Measurements from ENCODE around the gene MMP12. TPM values are rescaled to one million over a fixed set of nuclear protein-coding genes. Genes with fewer than 3 reads are reported as not detected.
A peak's percentile ranks its signal among the peaks of the same experiment; 100 is the strongest.
"Not testable (repeated sequence)": the region's sequence is repeated elsewhere in the genome, so short reads cannot be mapped to it uniquely, and the experiment has no call there.

MMP12 gene
- polyA plus RNA-seq: not detected

GRCh38 chr11:102874852-102875251 is at the start of gene MMP12:
Gene MMP12 (minus strand): TSS chr11:102874982. CDS start chr11:102874937, 45 bp downstream.
- no peak for DNase-seq
- no peaks in the 10 kb centered on the region for H3K9me3 Mint-ChIP-seq
- peaks cover 0 to 5% (median 2%) of the 10 kb centered on the region in 3 donors for H3K27me3 Mint-ChIP-seq (ENCODE audit: low read depth in 3 of 3)
- no peak within 1 kb of the TSS for H3K27ac Mint-ChIP-seq
- no peak within 1 kb of the TSS for H3K4me3 Mint-ChIP-seq
- no peaks in the 10 kb centered on the region for H3K36me3 Mint-ChIP-seq
- no peaks in the 10 kb centered on the region for H3K4me1 Mint-ChIP-seq

DNA sequence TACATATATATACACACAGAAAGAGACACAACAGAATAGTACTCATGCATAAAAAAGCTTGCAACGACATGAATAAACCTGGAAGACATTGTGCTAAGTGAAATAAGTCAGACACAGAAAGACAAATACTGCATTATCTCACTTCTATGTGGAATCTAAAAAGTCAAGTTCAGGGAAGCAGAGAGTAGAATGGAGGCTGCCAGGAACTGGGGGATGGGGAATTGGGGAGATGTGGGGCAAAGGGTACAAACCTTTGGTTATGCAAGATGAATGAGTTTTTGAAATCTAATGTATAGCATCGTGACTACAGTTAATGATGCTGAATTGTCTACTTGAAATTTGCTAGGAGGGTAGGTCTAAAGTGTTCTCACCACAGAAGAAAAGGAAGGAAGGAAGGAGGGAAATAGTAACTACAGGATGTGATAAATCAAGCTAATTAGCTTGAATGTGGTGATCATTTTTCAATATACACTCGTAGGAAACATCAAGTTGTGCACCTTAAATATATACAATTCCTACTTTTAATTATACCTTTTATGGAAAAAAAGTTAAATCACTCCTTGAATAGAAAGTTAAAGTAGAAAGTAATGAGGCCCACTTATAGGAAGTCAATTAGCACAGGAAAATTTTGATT is 46.9 kb upstream of the MMP12 start:
- H3K27me3 Mint-ChIP-seq (ENCODE audit: low read depth in 3 of 3): peaks cover 0 to 4% (median 2%) of the 10 kb centered on the region in 3 donors

GRCh38 chr11:102920118-102920684 is 45.4 kb upstream of the MMP12 start:
- Mint-ChIP-seq H3K4me3 (peak overlapping the region in 1 of 5 donors; percentile 20), H3K27me3 (ENCODE audit: low read depth in 3 of 3) (peaks cover 0 to 5% (median 4%) of the 10 kb centered on the region in 3 donors), H3K27ac (no peak overlapping the region), H3K4me1 (peaks cover 0 to 3% of the 10 kb centered on the region in 2 donors), H3K9me3 (peaks cover 0 to 4% (median 0%) of the 10 kb centered on the region in 6 donors), H3K36me3 (no peaks in the 10 kb centered on the region)
- no peak for DNase-seq

More for the DNA sequence above, 46.9 kb upstream of the MMP12 start:
- H3K4me3 Mint-ChIP-seq: no peak overlapping the region
- no peaks in the 10 kb centered on the region for H3K36me3 Mint-ChIP-seq
- no peak overlapping the region for H3K27ac Mint-ChIP-seq
- H3K9me3 Mint-ChIP-seq: peaks cover 0 to 4% (median 0%) of the 10 kb centered on the region in 6 donors
- DNase-seq: no peak
- peaks cover 0 to 3% of the 10 kb centered on the region in 2 donors for H3K4me1 Mint-ChIP-seq

- H3K9me3 Mint-ChIP-seq: no peaks in the 10 kb centered on the region
- H3K36me3 Mint-ChIP-seq: no peaks in the 10 kb centered on the region
- H3K4me3 Mint-ChIP-seq: no peak overlapping the region
- no peaks in the 10 kb centered on the region for H3K4me1 Mint-ChIP-seq
- no peak overlapping the region for H3K27ac Mint-ChIP-seq
- H3K27me3 Mint-ChIP-seq (ENCODE audit: low read depth in 3 of 3): peaks cover 0 to 5% (median under 1%) of the 10 kb centered on the region in 3 donors
- no peak for DNase-seq
Observed at GRCh38 chr11:102915044-102915375, 40.2 kb upstream of the MMP12 start.

DNA sequence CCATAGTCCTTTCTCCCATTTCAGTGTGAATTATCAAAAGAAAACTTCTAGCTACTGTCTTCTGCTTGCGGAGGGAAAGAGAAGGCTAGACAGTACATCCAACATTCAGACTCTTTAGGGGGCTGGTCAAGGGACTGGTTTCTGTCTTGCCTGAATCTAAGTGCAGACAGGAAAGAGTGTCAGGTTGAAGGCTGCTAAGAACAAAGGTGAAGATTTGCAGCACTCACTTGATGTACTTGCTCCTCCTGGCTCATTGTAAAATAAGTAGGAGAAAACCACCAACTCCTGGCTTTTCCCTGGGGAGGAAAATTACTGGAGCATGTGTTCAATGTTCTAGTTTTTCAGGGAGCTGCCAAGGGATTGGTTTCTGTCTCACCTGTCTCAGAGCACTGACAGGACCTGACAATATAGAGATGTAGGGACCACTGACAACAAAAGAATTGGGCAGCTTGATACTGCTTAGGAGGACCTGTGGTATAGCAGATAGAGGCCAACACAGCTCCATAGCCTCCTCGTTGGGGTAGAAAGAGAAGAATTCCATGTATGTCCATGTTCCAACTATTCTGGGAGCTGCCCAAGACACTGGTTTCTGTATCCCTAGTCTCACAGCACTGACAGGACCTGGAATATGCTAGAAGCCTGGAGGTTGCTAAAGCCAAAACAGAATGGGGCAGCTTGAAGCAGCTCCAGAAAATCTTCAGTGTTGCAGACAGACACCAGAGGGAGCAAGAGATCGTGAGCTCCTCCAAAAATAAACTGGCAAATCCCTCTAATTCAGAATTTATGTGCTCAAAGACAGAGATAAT is 39.7 kb upstream of the MMP12 start:
- Mint-ChIP-seq H3K36me3 (no peaks in the 10 kb centered on the region), H3K9me3 (no peaks in the 10 kb centered on the region), H3K27me3 (ENCODE audit: low read depth in 3 of 3) (peaks cover 0 to 5% (median 0%) of the 10 kb centered on the region in 3 donors), H3K27ac (no peak overlapping the region), H3K4me1 (no peaks in the 10 kb centered on the region), H3K4me3 (no peak overlapping the region)
- DNase-seq: no peak

DNA sequence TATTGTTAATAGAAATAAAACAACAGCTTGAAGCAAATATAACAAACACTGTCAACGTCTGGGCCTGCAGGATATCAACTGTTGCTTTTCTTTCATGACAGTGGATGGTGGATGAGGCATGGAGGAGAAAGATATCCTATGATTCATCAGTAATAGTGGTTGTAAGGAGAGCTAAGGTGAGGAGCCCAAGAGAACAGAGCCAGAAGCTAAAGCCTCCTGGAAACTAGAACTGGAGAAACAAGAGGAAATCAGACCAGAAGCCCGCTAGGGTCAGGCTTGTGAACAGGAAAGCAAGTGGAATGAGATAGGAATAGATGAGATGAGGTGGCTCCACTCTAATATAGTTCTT is 37.7 kb upstream of the MMP12 start:
- DNase-seq: no peak
- Mint-ChIP-seq H3K27me3 (ENCODE audit: low read depth in 3 of 3) (peaks cover 0 to 5% (median 0%) of the 10 kb centered on the region in 3 donors), H3K9me3 (no peaks in the 10 kb centered on the region), H3K4me1 (no peaks in the 10 kb centered on the region), H3K4me3 (no peak overlapping the region), H3K27ac (no peak overlapping the region), H3K36me3 (no peaks in the 10 kb centered on the region)

GRCh38 chr11:102911758-102912481 is 37.1 kb upstream of the MMP12 start:
- Mint-ChIP-seq H3K4me1 (no peaks in the 10 kb centered on the region), H3K27ac (no peak overlapping the region), H3K27me3 (ENCODE audit: low read depth in 3 of 3) (peaks cover 0 to 5% (median 0%) of the 10 kb centered on the region in 3 donors), H3K36me3 (no peaks in the 10 kb centered on the region), H3K4me3 (no peak overlapping the region), H3K9me3 (no peaks in the 10 kb centered on the region)
- DNase-seq: no peak

DNA sequence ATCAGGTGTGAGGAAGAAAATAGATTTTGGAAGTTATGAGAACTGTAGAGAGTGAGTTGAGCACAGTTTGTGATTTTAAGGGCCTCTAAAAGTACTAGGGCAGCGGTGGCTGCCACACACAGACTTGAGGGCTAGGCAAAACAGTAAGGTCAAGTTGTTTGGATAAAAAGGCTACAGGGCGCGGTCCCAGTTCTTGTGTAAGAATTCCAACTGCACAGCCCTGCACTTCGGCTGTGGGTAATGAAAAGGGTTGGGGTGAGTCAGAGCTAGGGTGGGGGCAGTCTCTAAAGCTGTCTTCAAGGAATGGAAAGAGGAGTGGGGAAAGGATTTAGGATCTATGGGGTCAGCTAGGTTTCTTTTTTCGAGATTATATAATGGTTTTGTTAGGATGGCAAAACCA is 31.1 kb upstream of the MMP12 start:
- H3K9me3 Mint-ChIP-seq; H3K4me3 Mint-ChIP-seq; H3K27me3 Mint-ChIP-seq (ENCODE audit: low read depth in 3 of 3); DNase-seq; H3K4me1 Mint-ChIP-seq; H3K36me3 Mint-ChIP-seq; H3K27ac Mint-ChIP-seq: not testable (repeated sequence)

DNA sequence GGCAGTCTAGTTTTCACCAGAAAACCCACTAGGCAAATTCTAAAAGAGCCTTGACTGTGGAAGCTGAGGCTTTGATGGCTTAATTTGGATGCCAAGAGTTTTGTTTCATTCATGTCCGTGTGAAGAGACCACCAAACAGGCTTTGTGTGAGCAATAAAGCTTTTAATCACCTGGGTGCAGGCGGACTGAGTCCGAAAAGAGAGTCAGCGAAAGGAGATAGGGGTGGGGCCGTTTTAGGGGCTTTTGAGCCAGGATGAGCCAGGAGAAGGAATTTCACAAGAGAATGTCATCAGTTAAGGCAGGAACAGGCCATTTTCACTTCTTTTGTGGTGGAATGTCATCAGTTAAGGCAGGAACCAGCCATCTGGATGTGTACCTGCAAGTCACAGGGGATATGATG is 29.1 kb upstream of the MMP12 start:
- H3K4me1 Mint-ChIP-seq; H3K4me3 Mint-ChIP-seq; DNase-seq; H3K9me3 Mint-ChIP-seq; H3K27ac Mint-ChIP-seq; H3K36me3 Mint-ChIP-seq; H3K27me3 Mint-ChIP-seq (ENCODE audit: low read depth in 3 of 3): not testable (repeated sequence)

DNA sequence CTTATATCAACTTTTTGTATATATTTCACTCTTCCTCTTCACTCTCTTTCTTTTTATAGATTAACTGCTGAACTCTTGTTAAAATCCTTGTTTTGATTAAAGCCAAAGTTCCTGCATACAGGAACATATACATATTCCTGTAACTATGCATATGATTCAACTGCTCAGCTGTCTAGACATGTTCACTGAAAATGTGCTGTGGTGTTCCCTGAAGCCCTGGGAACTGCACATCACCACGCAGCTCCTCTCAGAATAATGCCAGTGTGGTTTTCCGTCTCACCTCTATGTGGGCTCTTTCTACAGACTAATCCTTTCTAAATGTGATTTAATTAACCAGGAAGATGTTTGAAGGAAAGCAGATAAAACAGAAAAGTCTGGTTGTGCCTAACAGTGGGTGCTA is 25.6 kb upstream of the MMP12 start:
- no peak for DNase-seq
- Mint-ChIP-seq H3K27ac (no peak overlapping the region), H3K4me3 (no peak overlapping the region), H3K36me3 (no peaks in the 10 kb centered on the region), H3K9me3 (peaks cover 0 to 7% (median 4%) of the 10 kb centered on the region in 6 donors), H3K4me1 (no peaks in the 10 kb centered on the region), H3K27me3 (ENCODE audit: low read depth in 3 of 3) (peaks cover 0 to 2% (median 0%) of the 10 kb centered on the region in 3 donors)

GRCh38 chr11:102891736-102892135 is 17.0 kb upstream of the MMP12 start:
- Mint-ChIP-seq H3K27me3 (ENCODE audit: low read depth in 3 of 3) (peaks cover 0 to 7% (median 1%) of the 10 kb centered on the region in 3 donors), H3K9me3 (peaks cover 0 to 20% (median 9%) of the 10 kb centered on the region in 6 donors), H3K4me3 (no peak overlapping the region), H3K4me1 (no peaks in the 10 kb centered on the region), H3K27ac (no peak overlapping the region), H3K36me3 (no peaks in the 10 kb centered on the region)
- DNase-seq: no peak

DNA sequence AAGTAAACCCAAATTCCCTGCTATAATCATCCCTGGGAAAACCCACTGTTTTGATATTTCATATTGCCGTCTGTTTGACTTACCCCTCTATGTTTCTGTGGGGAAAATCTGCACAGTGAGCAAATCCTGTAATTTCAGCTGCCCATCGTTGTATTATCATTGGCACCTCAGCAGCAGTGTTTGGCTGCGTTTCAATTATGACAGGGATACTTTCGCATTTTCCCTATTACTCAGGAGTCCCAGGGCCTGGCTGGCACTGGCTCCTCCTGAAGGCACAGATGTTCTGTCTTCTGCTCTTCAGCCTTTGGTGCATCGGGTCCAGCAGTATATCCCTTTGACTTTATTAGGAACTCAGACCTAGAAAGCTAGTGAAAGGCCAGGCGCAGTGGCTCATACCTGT is 12.2 kb upstream of the MMP12 start:
- DNase-seq: no peak
- Mint-ChIP-seq H3K4me3 (no peak overlapping the region), H3K4me1 (no peaks in the 10 kb centered on the region)

DNA sequence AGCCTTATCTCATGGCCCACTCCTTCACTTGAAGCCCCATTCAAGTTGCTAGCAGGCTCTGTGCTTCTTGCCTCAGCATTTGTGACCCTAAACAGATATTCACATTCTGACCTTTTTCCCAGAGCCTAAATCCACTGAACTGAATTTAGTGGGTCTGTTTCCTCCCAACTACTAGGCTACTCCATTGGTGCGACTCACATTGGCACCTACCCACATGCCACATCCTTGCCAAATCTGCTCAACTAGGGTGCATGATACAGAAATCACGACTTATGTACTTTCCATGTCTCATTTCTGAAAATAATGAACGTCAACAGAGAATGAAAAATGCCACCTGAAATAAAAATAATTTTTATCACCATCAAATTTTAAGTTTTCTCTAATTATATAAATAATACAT is 8.4 kb upstream of the MMP12 start:
- peaks cover 0 to 3% (median 0%) of the 10 kb centered on the region in 6 donors for H3K9me3 Mint-ChIP-seq
- H3K36me3 Mint-ChIP-seq: no peaks in the 10 kb centered on the region
- H3K27me3 Mint-ChIP-seq (ENCODE audit: low read depth in 3 of 3): peaks cover 0 to 3% (median 0%) of the 10 kb centered on the region in 3 donors
- no peak for DNase-seq
- H3K4me3 Mint-ChIP-seq: no peak overlapping the region
- no peak overlapping the region for H3K27ac Mint-ChIP-seq
- no peaks in the 10 kb centered on the region for H3K4me1 Mint-ChIP-seq

More for the DNA sequence above, 12.2 kb upstream of the MMP12 start:
- Mint-ChIP-seq H3K27me3 (ENCODE audit: low read depth in 3 of 3) (peaks cover 0 to 4% (median 0%) of the 10 kb centered on the region in 3 donors), H3K9me3 (peaks cover 0 to 6% (median 0%) of the 10 kb centered on the region in 6 donors), H3K27ac (no peak overlapping the region), H3K36me3 (no peaks in the 10 kb centered on the region)

Data from immature natural killer cell (primary cell).